ENCODE data around the gene PPP1R13B.
"Not testable (repeated sequence)": the region's sequence is repeated elsewhere in the genome, so short reads cannot be mapped to it uniquely, and the experiment has no call there.

The PPP1R13B gene

GRCh38 chr14:103803661-103804060 lies 43.7 kb downstream of the PPP1R13B start:
- DNase-seq (ENCODE audit: insufficient read length, low spot score), result no peak
- TF ChIP-seq CTCF (IDR thresholded peaks at IDR 0.05; ENCODE audit: insufficient read depth, missing control alignments), result no peak
- no peak for FAIRE-seq

DNA sequence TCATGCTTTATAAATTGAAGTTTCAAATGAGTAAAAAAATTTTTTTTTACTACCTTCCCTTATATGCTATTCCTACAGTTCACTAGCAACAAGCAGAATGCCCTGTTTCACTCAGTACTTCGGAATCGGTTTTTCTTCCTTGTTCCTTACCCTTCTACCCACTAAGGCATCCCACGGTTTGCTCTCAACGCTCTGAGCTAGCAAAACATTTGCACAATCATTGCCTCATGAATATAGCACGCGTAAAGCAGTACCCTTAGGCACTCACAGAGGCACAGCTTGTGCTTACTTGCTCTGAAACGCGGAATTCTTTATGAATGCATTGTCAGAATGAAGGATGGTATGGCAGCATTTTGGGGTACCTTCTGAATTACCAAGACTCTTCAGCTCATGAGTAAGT lies 45.0 kb downstream of the PPP1R13B start:
- TF ChIP-seq CTCF (IDR thresholded peaks at IDR 0.05; ENCODE audit: insufficient read depth, missing control alignments), result no peak
- FAIRE-seq (no peak), DNase-seq (ENCODE audit: insufficient read length, low spot score) (no peak)

GRCh38 chr14:103801459-103801858 lies 45.9 kb downstream of the PPP1R13B start:
- TF ChIP-seq CTCF (IDR thresholded peaks at IDR 0.05; ENCODE audit: insufficient read depth, missing control alignments), result no peak
- DNase-seq (ENCODE audit: insufficient read length, low spot score) (no peak), FAIRE-seq (no peak)

DNA sequence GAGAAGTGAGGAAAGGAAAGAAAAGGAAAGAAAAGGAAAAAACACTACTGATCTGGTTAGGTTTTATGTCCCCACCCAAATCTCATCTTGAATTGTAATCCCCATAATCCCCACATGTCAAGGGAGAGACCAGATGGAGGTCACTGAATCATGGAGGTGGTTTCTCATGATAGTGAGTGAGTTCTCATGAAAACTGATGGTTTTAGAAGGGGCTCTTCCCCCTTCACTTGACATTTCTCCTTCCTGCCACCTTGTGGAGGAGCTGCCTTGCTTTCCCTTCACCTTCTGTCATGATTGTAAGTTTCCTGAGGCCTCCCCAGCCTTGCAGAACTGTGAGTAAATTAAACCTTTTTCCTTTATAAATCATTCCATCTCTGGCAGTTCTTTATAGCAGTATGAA lies 54.2 kb downstream of the PPP1R13B start:
- TF ChIP-seq CTCF (IDR thresholded peaks at IDR 0.05; ENCODE audit: insufficient read depth, missing control alignments), result peak; percentile 8
- not testable (repeated sequence) for FAIRE-seq; DNase-seq (ENCODE audit: insufficient read length, low spot score)

- no peak for TF ChIP-seq CTCF (IDR thresholded peaks at IDR 0.05; ENCODE audit: insufficient read depth, missing control alignments)
- DNase-seq (ENCODE audit: insufficient read length, low spot score), result no peak
- no peak for FAIRE-seq
Measured at GRCh38 chr14:103788086-103788485, 59.3 kb downstream of the PPP1R13B start.

DNA sequence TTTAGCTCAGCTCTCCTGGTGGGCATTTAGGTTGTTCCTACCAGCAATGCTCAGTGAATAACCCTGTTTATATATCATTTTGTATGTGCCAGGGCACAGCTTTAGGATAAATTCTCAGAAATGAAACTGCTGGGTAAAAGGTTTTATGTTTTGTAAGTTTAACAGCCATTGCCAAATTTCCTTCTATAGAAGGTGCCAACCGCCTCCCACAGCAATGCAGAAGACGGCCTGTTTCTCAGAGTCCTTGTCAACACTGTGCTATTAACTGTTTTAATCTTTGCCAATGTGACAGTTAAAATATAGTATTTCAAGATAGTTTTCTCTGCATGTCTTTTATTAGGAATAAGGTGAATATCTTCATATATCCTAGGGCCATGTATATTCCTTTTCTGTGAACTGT lies 65.0 kb downstream of the PPP1R13B start:
- no peak for DNase-seq (ENCODE audit: insufficient read length, low spot score)
- FAIRE-seq, result no peak
- no peak for TF ChIP-seq CTCF (IDR thresholded peaks at IDR 0.05; ENCODE audit: insufficient read depth, missing control alignments)

DNA sequence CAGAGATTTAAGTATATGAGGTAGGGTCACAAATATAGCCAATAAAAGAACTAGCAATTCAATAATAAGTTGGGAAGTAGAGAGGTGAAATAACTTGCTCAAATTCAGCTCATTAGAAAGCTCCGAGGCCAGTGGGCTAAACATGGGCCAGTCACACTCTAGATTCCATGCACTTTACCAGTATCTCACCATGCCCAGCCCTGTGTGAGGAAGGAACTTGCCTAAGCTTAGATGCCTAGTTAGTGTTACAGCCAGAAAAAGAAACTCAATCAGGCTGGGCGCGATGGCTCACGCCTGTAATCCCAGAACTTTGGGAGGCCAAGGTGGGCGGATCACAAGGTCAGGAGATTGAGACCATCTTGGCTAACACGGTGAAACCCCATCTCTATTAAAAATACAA lies 71.1 kb downstream of the PPP1R13B start:
- not testable (repeated sequence) for DNase-seq (ENCODE audit: insufficient read length, low spot score); FAIRE-seq

GRCh38 chr14:103775506-103775905 lies 71.9 kb downstream of the PPP1R13B start:
- no peak for TF ChIP-seq CTCF (IDR thresholded peaks at IDR 0.05; ENCODE audit: insufficient read depth, missing control alignments)
- FAIRE-seq, result no peak

More at GRCh38 chr14:103775506-103775905, 71.9 kb downstream of the PPP1R13B start:
- no peak for DNase-seq (ENCODE audit: insufficient read length, low spot score)
